GM12878 (cell line): ENCODE measurements around the gene GSC2. TPM values are rescaled to one million over a fixed set of nuclear protein-coding genes. Genes with fewer than 3 reads are reported as not detected.

Experiments
- ATAC-seq: fragments of 200-7000 bp; cut with Tn5 transposase; 3 replicates; pipeline ENCODE4 v1.9.1; 2020; ENCODE audit warnings: mild to moderate bottlenecking, moderate library complexity
- BruUV-seq: library from RNA; stranded (reverse); fragments of 400-500 nt; replicated peaks from 2 replicates; lab custom pipeline; 2021; lab: Mats Ljungman, UMichigan
- CTCF ChIA-PET: fragments of 300-600 bp; sonication (Branson Sonifier 250); formaldehyde crosslinking; extraction: SDS; loops from one replicate; lab custom pipeline; 2021; ENCODE audit warnings: inconsistent platforms; lab: Yijun Ruan, JAX
- POLR2A ChIA-PET: fragments of 350-600 bp; formaldehyde crosslinking; extraction: SDS; loops from one replicate; lab custom pipeline; 2021; ENCODE audit warnings: inconsistent platforms; lab: Charles Lee
- RAD21 ChIA-PET: fragments of 300-600 bp; sonication (Branson Sonifier 250); formaldehyde crosslinking; loops from one replicate; lab custom pipeline; 2023; ENCODE audit warnings: antibody characterized with exemption; ENCODE audit not compliant: unreplicated experiment; lab: Charles Lee
- SMC1A ChIA-PET: fragments of 300-600 bp; sonication (Branson Sonifier 250); formaldehyde crosslinking; loops from one replicate; lab custom pipeline; 2023; ENCODE audit not compliant: unreplicated experiment, uncharacterized antibody; lab: Charles Lee
- DNase-seq: peaks from one replicate; pipeline ENCODE4 v3.0.0-alpha.2; 2011; ENCODE audit warnings: low read depth, low spot score
- FAIRE-seq: peaks from 3 replicates; lab custom pipeline; 2011; peaks lifted over from hg19 to GRCh38; lab: Jason Lieb, UNC
- H2AFZ ChIP-seq: 2 replicates; pipeline ENCODE4 v1.6.0; 2011; ENCODE audit warnings: low read depth, low read length, control low read depth; ENCODE audit not compliant: control insufficient read depth
- H3K27ac ChIP-seq: 2 replicates; pipeline ENCODE4 v1.5.1; 2011; ENCODE audit warnings: control low read depth; ENCODE audit not compliant: control insufficient read depth, insufficient read depth
- H3K27me3 ChIP-seq, 2 experiments: replicated peaks in 1 of 2; 2 replicates each; pipeline versions ENCODE4 v1.6.0 to v1.6.1; 2011; ENCODE audit warnings: low read length in 1 of 2; ENCODE audit not compliant: control insufficient read depth in 2 of 2, insufficient read depth in 2 of 2
- H3K36me3 ChIP-seq, 2 experiments: 2 replicates each; pipeline ENCODE4 v1.5.1; 2011; ENCODE audit warnings: low read length in 1 of 2; ENCODE audit not compliant: control insufficient read depth in 2 of 2, insufficient read depth in 2 of 2
- H3K4me1 ChIP-seq: 2 replicates; pipeline ENCODE4 v1.6.1; 2011; ENCODE audit warnings: mild to moderate bottlenecking, low read length, moderate library complexity, mixed read lengths; ENCODE audit not compliant: control insufficient read depth, insufficient read depth
- H3K4me2 ChIP-seq: 2 replicates; pipeline ENCODE4 v1.6.0; 2011; ENCODE audit warnings: control low read depth; ENCODE audit not compliant: control insufficient read depth, insufficient read depth
- H3K4me3 ChIP-seq: fragments of 200-600 bp; sonication (generic); 2 replicates; pipeline ENCODE4 v1.5.1; 2016
- H3K79me2 ChIP-seq: 2 replicates; pipeline ENCODE4 v1.6.0; 2011; ENCODE audit warnings: low read length; ENCODE audit not compliant: control insufficient read depth, insufficient read depth
- H3K9ac ChIP-seq: 2 replicates; pipeline ENCODE4 v1.8.0; 2011; ENCODE audit warnings: low read length, control low read depth, mixed read lengths; ENCODE audit not compliant: control insufficient read depth, insufficient read depth
- H3K9me3 ChIP-seq: replicated peaks from 3 replicates; pipeline ENCODE4 v1.5.1; 2011; ENCODE audit warnings: mild to moderate bottlenecking, low read length; ENCODE audit not compliant: control insufficient read depth, insufficient read depth
- H4K20me1 ChIP-seq: 2 replicates; pipeline ENCODE4 v1.6.0; 2011; ENCODE audit not compliant: control insufficient read depth, insufficient read depth
- BCLAF1 ChIP-seq: fragments of 450-650 bp; IDR thresholded peaks from 2 replicates; pipeline ENCODE4 v1.6.1; 2017; ENCODE audit warnings: antibody characterized with exemption, mild to moderate bottlenecking, moderate library complexity
- CHD1 ChIP-seq: IDR thresholded peaks from 2 replicates; pipeline ENCODE4 v1.6.1; 2012; ENCODE audit warnings: low read depth, low read length, improper control_type of control experiment
- CREB1 ChIP-seq: IDR thresholded peaks from 2 replicates; pipeline ENCODE4 v1.6.1; 2012; ENCODE audit warnings: low read depth, mild to moderate bottlenecking, inconsistent platforms
- KDM1A ChIP-seq: fragments of 200-600 bp; sonication (generic); IDR thresholded peaks from 2 replicates; pipeline ENCODE4 v1.6.1; 2016; ENCODE audit warnings: borderline replicate concordance
- KLF5 ChIP-seq: fragments of 450-650 bp; IDR thresholded peaks from 2 replicates; pipeline ENCODE4 v1.6.1; 2014; ENCODE audit warnings: mild to moderate bottlenecking; ENCODE audit not compliant: partially characterized antibody
- PAX5 ChIP-seq: IDR thresholded peaks from 2 replicates; pipeline ENCODE4 v1.6.1; 2011; ENCODE audit warnings: low read depth, low read length, borderline replicate concordance
- POLR2AphosphoS2 ChIP-seq: IDR thresholded peaks from 2 replicates; pipeline ENCODE4 v1.6.1; 2011; ENCODE audit warnings: low read depth, mild to moderate bottlenecking, low read length, improper control_type of control experiment, moderate library complexity
- RAD21 ChIP-seq: IDR thresholded peaks from 2 replicates; pipeline ENCODE4 v1.6.1; 2011; ENCODE audit warnings: mild to moderate bottlenecking, low read depth, low read length, moderate library complexity; ENCODE audit not compliant: insufficient read depth
- TCF3 ChIP-seq: IDR thresholded peaks from 2 replicates; pipeline ENCODE4 v1.6.1; 2012; ENCODE audit warnings: low read depth, mild to moderate bottlenecking, low read length, borderline replicate concordance; ENCODE audit not compliant: insufficient read depth
- ZSCAN29 ChIP-seq: fragments of 450-650 bp; IDR thresholded peaks from 2 replicates; pipeline ENCODE4 v1.6.1; 2017; ENCODE audit warnings: mild to moderate bottlenecking, moderate library complexity
- WGBS: methylation state at CpG from one replicate; pipeline ENCODE4 v1.1.6; 2016; ENCODE audit warnings: low lambda C conversion rate; ENCODE audit not compliant: insufficient replicate concordance, insufficient coverage; ENCODE audit errors: missing lambda C conversion rate; 5-methylcytosine and 5-hydroxymethylcytosine counted together
- in situ Hi-C: fragments of 300-500 bp; cut with MboI; formaldehyde crosslinking; loops from 9 replicates; pipeline ENCODE4 v1.14.3; 2018; ENCODE audit warnings: mixed read lengths
- intact Hi-C: fragments of 100-400 bp; cut with micrococcal nuclease; formaldehyde crosslinking; loops from one replicate; pipeline ENCODE4 v1.14.2; 2022; ENCODE audit not compliant: unreplicated experiment
- polyA plus RNA-seq, 11 experiments: library from polyadenylated mRNA; depleted of rRNA in 4 of 11; unstranded in 6 of 11; stranded (reverse) in 5 of 11; fragments of >200 nt; fragmentation: Nextera tagmentation in 4 of 11; fragmentation: Illumina TruSeq in 1 of 11; extraction: Ambion mirVana in 4 of 11; extraction: Trizol in 1 of 11; gene quantifications; 1 replicate in 1 of 11; 2 replicates in 10 of 11; pipeline versions ENCODE4 v1.2.1 to v1.2.3, GENCODE V29; 2011 to 2016; ENCODE audit warnings: inconsistent platforms in 2 of 11, missing spikeins in 2 of 11, low read depth in 1 of 11
- total RNA-seq, 4 experiments: library from RNA; depleted of rRNA in 3 of 4; stranded (reverse); fragments of >200 nt in 3 of 4; fragmentation: Illumina TruSeq in 1 of 4; extraction: Trizol in 1 of 4; gene quantifications; 2 replicates each; pipeline versions ENCODE4 v1.2.1 to v1.2.3, GENCODE V29; 2013 to 2021
- TF ChIP-seq, protein P1 (sequence below): fragments of 150-350 bp; IDR thresholded peaks from 2 replicates; pipeline ENCODE4 v1.6.1; 2016; ENCODE audit warnings: low read depth, low read length

GSC2 gene
- total and polyA plus RNA-seq, 10 of the 15 experiments (the other 5 are each of a cell fraction or from before 2014, with no cell fraction given): not detected

DNA sequence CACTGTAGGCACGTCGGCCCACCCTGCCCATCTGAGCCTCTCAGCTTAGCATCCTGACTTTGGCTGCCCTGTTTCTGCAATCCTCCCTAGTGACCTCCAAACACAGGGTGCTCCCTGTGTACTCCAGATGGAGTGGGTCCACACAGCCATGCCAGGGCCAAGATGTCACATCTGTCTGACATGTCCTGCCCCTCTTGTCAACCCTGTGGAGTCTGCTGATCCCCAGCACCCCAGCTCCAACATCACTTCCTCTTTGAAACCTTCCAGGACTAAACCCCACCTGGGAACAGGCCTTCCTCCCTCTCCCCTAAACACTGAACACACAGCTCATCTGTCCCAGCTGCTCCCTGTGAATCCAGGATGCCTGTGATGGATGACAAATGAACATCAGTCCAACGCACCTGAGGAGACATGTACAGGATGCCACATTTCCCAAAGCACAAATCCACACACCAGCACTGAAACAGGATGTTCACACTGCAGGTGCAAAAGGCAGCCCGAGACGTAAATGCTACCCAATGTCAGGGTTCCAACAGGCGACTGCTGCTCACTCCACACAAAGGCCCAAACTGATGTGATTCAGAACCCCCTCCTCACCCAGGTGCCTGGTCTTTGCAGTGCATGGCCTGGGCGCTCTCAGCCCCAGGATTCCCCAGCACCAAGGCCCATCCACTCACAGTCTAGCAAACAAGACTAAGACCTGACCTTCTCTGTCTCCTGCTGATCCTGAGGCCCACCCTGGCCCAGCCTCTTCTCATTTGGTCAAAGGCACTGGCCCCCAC is 21.0 kb downstream of the GSC2 start:
- Histone ChIP-seq H3K9ac (no peak overlapping the region), H3K79me2 (no peaks in the 10 kb centered on the region), H3K4me3 (no peak overlapping the region), H3K27ac (no peak overlapping the region), H2AFZ (no peak overlapping the region), H3K27me3 (no peaks in the 10 kb centered on the region; a peak in 1 of 4 replicates), H3K9me3 (no peaks in the 10 kb centered on the region), H3K4me1 (no peaks in the 10 kb centered on the region), H3K36me3 (peaks cover 0 to 3% of the 10 kb centered on the region in 2 experiments; a peak in 1 of 4 replicates), H4K20me1 (no peaks in the 10 kb centered on the region), H3K4me2 (no peak overlapping the region)
- TF ChIP-seq ZSCAN29: no peak
- POLR2A ChIA-PET: no interaction called here
- CTCF ChIA-PET: no interaction called here
- FAIRE-seq: no peak
- in situ Hi-C loops (no loop called here), intact Hi-C loops (no loop called here)
- no peak for ATAC-seq
- RAD21 ChIA-PET: no interaction called here
- WGBS: 49% methylated on average over 7 of the region's 7 CpGs
- BruUV-seq: no TSS peak
- SMC1A ChIA-PET: no interaction called here
- no peak for DNase-seq

DNA sequence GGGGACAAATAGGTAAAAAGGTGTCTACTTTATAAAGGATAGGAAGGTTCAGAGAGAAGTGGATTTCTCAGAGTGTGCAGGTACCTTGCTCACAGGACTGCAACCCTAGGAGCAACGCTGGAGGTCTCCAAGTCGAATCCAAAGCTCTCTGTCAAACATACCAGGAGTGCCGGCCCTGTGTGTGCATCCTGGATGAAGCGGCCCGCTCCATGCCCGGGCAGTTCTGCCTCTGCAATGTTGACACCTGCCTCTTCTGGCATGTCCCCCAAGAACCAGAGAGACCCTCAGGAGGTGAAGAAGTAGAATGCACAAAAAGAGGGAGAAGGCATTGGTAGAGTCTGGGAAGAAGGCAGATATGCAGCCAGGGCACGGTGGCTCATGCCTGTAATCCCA is 22.1 kb downstream of the GSC2 start:
- no TSS peak for BruUV-seq
- no peak overlapping the region for H3K4me3 ChIP-seq
- SMC1A ChIA-PET: no interaction called here
- CTCF ChIA-PET: no interaction called here
- H3K27ac ChIP-seq: no peak overlapping the region
- H3K36me3 ChIP-seq: no peaks in the 10 kb centered on the region
- H3K27me3 ChIP-seq: no peaks in the 10 kb centered on the region; a peak in 1 of 4 replicates
- H3K9ac ChIP-seq: no peak overlapping the region
- H4K20me1 ChIP-seq: no peaks in the 10 kb centered on the region
- no peaks in the 10 kb centered on the region for H3K79me2 ChIP-seq
- ATAC-seq (no peak), DNase-seq (no peak), FAIRE-seq (no peak)
- H3K9me3 ChIP-seq: no peaks in the 10 kb centered on the region
- no peak overlapping the region for H2AFZ ChIP-seq
- no peaks in the 10 kb centered on the region for H3K4me1 ChIP-seq
- intact Hi-C loops: no loop called here
- POLR2A ChIA-PET: no interaction called here
- RAD21 ChIA-PET: no interaction called here
- in situ Hi-C loops: no loop called here
- 55% methylated on average over 7 of the region's 7 CpGs for WGBS
- H3K4me2 ChIP-seq: no peak overlapping the region
- no peak for TF ChIP-seq KDM1A
- no peak for TF ChIP-seq TCF3
- no peak for TF ChIP-seq KLF5
- no peak for TF ChIP-seq CHD1
- no peak for TF ChIP-seq POLR2AphosphoS2
- TF ChIP-seq, protein P1, sequence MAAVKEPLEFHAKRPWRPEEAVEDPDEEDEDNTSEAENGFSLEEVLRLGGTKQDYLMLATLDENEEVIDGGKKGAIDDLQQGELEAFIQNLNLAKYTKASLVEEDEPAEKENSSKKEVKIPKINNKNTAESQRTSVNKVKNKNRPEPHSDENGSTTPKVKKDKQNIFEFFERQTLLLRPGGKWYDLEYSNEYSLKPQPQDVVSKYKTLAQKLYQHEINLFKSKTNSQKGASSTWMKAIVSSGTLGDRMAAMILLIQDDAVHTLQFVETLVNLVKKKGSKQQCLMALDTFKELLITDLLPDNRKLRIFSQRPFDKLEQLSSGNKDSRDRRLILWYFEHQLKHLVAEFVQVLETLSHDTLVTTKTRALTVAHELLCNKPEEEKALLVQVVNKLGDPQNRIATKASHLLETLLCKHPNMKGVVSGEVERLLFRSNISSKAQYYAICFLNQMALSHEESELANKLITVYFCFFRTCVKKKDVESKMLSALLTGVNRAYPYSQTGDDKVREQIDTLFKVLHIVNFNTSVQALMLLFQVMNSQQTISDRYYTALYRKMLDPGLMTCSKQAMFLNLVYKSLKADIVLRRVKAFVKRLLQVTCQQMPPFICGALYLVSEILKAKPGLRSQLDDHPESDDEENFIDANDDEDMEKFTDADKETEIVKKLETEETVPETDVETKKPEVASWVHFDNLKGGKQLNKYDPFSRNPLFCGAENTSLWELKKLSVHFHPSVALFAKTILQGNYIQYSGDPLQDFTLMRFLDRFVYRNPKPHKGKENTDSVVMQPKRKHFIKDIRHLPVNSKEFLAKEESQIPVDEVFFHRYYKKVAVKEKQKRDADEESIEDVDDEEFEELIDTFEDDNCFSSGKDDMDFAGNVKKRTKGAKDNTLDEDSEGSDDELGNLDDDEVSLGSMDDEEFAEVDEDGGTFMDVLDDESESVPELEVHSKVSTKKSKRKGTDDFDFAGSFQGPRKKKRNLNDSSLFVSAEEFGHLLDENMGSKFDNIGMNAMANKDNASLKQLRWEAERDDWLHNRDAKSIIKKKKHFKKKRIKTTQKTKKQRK: no peak
- TF ChIP-seq PAX5: no peak
- no peak for TF ChIP-seq CREB1
- TF ChIP-seq RAD21: no peak
- TF ChIP-seq BCLAF1: no peak
